ENCODE data around the gene MAP2K4. TPM values are rescaled to one million over a fixed set of nuclear protein-coding genes. Genes with fewer than 3 reads are reported as not detected.

The MAP2K4 gene
- total RNA-seq, 1 experiment from 2014 or later = 24.4 TPM

- H3K27me3 Mint-ChIP-seq (ENCODE audit: low read depth) = no peaks in the 10 kb centered on the region
- peaks cover 25% of the 10 kb centered on the region for H3K36me3 Mint-ChIP-seq
- DNase-seq (ENCODE audit: low spot score) (no peak), ATAC-seq (no peak)
- H3K4me1 Mint-ChIP-seq = peaks cover 11% of the 10 kb centered on the region
- peaks cover 10% of the 10 kb centered on the region for H3K9me3 Mint-ChIP-seq
- ChIA-PET CTCF (no interaction called here), POLR2A (no interaction called here)
- TF ChIP-seq, protein P1, sequence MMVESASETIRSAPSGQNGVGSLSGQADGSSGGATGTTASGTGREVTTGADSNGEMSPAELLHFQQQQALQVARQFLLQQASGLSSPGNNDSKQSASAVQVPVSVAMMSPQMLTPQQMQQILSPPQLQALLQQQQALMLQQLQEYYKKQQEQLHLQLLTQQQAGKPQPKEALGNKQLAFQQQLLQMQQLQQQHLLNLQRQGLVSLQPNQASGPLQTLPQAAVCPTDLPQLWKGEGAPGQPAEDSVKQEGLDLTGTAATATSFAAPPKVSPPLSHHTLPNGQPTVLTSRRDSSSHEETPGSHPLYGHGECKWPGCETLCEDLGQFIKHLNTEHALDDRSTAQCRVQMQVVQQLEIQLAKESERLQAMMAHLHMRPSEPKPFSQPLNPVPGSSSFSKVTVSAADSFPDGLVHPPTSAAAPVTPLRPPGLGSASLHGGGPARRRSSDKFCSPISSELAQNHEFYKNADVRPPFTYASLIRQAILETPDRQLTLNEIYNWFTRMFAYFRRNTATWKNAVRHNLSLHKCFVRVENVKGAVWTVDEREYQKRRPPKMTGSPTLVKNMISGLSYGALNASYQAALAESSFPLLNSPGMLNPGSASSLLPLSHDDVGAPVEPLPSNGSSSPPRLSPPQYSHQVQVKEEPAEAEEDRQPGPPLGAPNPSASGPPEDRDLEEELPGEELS (CRISPR knock-in tag; IDR thresholded peaks at IDR 0.05) = no peak
- TF ChIP-seq ATF3 (CRISPR knock-in tag; conservative IDR thresholded peaks at IDR 0.05) (no peak), ZNF281 (CRISPR knock-in tag; IDR thresholded peaks at IDR 0.05) (no peak)
- H3K27ac Mint-ChIP-seq = no peak overlapping the region
- H3K4me3 Mint-ChIP-seq = no peak overlapping the region
Measured at GRCh38 chr17:12099412-12099811, 78.7 kb downstream of the MAP2K4 start.

DNA sequence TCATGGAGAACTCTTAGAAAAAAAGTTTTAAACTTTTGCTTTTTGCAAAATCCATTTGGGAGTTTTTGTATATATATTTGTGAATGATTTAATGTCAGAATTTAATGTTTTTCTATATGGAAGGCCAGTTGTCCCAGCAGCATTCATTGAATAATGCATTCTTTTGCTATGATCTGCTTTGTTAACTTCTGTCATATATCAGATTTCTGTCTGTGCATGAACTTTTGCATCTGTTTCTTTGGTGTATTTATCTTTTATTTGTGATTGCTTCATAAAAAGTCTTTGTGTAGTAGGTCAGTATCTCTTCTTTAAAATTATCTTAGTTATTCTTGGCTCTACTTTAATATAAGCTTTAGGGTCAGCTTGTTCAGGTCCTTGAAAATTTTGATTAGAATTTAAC lies 84.2 kb downstream of the MAP2K4 start:
- peaks cover 16% of the 10 kb centered on the region for H3K36me3 Mint-ChIP-seq
- peaks cover 27% of the 10 kb centered on the region for H3K4me1 Mint-ChIP-seq
- no peaks in the 10 kb centered on the region for H3K27me3 Mint-ChIP-seq (ENCODE audit: low read depth)
- ATAC-seq = no peak
- ChIA-PET POLR2A (no interaction called here), CTCF (no interaction called here)
- DNase-seq (ENCODE audit: low spot score) = no peak
- H3K9me3 Mint-ChIP-seq = peaks cover 10% of the 10 kb centered on the region
- no peak overlapping the region for H3K4me3 Mint-ChIP-seq
- no peak overlapping the region for H3K27ac Mint-ChIP-seq
- TF ChIP-seq FOXP1 (CRISPR knock-in tag; IDR thresholded peaks at IDR 0.05; ENCODE audit: borderline replicate concordance) (no peak), EMX1 (CRISPR knock-in tag; IDR thresholded peaks at IDR 0.05) (no peak), MLX (CRISPR knock-in tag; IDR thresholded peaks at IDR 0.05) (no peak)

DNA sequence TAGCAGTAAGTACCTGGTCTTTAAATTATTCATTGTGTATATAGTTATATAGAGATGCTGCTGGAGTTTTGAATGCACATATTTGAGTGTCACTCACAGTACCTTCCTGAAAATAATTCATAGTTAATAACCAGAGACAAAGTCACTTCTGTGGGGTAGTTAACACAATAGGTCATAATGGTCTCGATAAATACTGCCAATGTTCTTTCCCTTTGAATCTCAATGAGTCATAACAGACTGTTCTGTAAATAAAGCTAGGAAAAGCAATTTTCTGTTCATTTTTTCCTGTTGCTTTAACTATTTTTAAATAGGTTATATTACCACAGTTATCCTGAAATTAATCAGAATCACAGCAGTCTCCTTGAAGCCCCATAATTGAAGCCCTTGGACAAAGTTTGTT lies 87.2 kb downstream of the MAP2K4 start:
- POLR2A ChIA-PET = no interaction called here
- no peak for TF ChIP-seq ATF3 (CRISPR knock-in tag; conservative IDR thresholded peaks at IDR 0.05)
- no peak for TF ChIP-seq TCF7 (CRISPR knock-in tag; IDR thresholded peaks at IDR 0.05; ENCODE audit: low read depth)
- ATAC-seq (no peak), DNase-seq (ENCODE audit: low spot score) (no peak)
- H3K27me3 Mint-ChIP-seq (ENCODE audit: low read depth) = no peaks in the 10 kb centered on the region
- peaks cover 22% of the 10 kb centered on the region for H3K4me1 Mint-ChIP-seq
- H3K36me3 Mint-ChIP-seq = peaks cover 16% of the 10 kb centered on the region
- no peaks in the 10 kb centered on the region for H3K9me3 Mint-ChIP-seq
- H3K4me3 Mint-ChIP-seq = no peak overlapping the region
- CTCF ChIA-PET = interaction anchor here (0.6 kb wide), 1 partner anchor 46 kb away, joined by 7 read pairs; no protein-coding TSS in a partner anchor
- no peak overlapping the region for H3K27ac Mint-ChIP-seq

GRCh38 chr17:12110906-12111305 lies 90.2 kb downstream of the MAP2K4 start:
- Mint-ChIP-seq H3K4me1 (peaks cover 3% of the 10 kb centered on the region; the same call in 1 of the 2 replicates), H3K27ac (no peak overlapping the region), H3K36me3 (peaks cover 35% of the 10 kb centered on the region), H3K9me3 (no peaks in the 10 kb centered on the region), H3K27me3 (ENCODE audit: low read depth) (no peaks in the 10 kb centered on the region), H3K4me3 (no peak overlapping the region)
- DNase-seq (ENCODE audit: low spot score) (no peak), ATAC-seq (no peak)
- ChIA-PET POLR2A (no interaction called here), CTCF (no interaction called here)
- TF ChIP-seq, protein P2, sequence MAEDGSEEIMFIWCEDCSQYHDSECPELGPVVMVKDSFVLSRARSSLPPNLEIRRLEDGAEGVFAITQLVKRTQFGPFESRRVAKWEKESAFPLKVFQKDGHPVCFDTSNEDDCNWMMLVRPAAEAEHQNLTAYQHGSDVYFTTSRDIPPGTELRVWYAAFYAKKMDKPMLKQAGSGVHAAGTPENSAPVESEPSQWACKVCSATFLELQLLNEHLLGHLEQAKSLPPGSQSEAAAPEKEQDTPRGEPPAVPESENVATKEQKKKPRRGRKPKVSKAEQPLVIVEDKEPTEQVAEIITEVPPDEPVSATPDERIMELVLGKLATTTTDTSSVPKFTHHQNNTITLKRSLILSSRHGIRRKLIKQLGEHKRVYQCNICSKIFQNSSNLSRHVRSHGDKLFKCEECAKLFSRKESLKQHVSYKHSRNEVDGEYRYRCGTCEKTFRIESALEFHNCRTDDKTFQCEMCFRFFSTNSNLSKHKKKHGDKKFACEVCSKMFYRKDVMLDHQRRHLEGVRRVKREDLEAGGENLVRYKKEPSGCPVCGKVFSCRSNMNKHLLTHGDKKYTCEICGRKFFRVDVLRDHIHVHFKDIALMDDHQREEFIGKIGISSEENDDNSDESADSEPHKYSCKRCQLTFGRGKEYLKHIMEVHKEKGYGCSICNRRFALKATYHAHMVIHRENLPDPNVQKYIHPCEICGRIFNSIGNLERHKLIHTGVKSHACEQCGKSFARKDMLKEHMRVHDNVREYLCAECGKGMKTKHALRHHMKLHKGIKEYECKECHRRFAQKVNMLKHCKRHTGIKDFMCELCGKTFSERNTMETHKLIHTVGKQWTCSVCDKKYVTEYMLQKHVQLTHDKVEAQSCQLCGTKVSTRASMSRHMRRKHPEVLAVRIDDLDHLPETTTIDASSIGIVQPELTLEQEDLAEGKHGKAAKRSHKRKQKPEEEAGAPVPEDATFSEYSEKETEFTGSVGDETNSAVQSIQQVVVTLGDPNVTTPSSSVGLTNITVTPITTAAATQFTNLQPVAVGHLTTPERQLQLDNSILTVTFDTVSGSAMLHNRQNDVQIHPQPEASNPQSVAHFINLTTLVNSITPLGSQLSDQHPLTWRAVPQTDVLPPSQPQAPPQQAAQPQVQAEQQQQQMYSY (CRISPR knock-in tag; IDR thresholded peaks at IDR 0.05) = no peak
- TF ChIP-seq RORB (CRISPR knock-in tag; IDR thresholded peaks at IDR 0.05) (no peak), MAX (CRISPR knock-in tag; IDR thresholded peaks at IDR 0.05) (no peak), GTF2I (CRISPR knock-in tag; conservative IDR thresholded peaks at IDR 0.05) (no peak), ATF6 (CRISPR knock-in tag; IDR thresholded peaks at IDR 0.05) (no peak), TCF7 (CRISPR knock-in tag; IDR thresholded peaks at IDR 0.05; ENCODE audit: low read depth) (no peak), MLX (CRISPR knock-in tag; IDR thresholded peaks at IDR 0.05) (no peak)
